IMR-90 (cell line): ENCODE measurements around the gene POLD3. TPM values are rescaled to one million over a fixed set of nuclear protein-coding genes. Genes with fewer than 3 reads are reported as not detected.

Source experiments
- microRNA-seq, 2 experiments: library from miRNA; stranded (forward) in 1 of 2; unstranded in 1 of 2; fragments of 10-50 nt in 1 of 2; fragments of <30 nt in 1 of 2; gene quantifications in 1 of 2; microRNA quantifications in 1 of 2; one replicate each; pipeline versions ENCODE3 to v1.1.0; 2013 to 2020; ENCODE audit not compliant: insufficient read depth in 1 of 2, insufficient read length in 1 of 2, unreplicated experiment in 1 of 2
- polyA plus RNA-seq, 3 experiments: library from polyadenylated mRNA; depleted of rRNA; stranded (reverse); fragments of >200 nt; gene quantifications; 2 replicates each; pipeline ENCODE4 v1.2.3, GENCODE V29; 2012; ENCODE audit warnings: low replicate concordance in 1 of 3
- small RNA-seq, 5 experiments: library from RNA; depleted of rRNA; stranded (forward); fragments of <200 nt; gene quantifications; one replicate each; pipeline ENCODE3, GENCODE V24; 2012
- total RNA-seq: library from RNA; depleted of rRNA; stranded (reverse); fragments of >200 nt; gene quantifications from 2 replicates; pipeline ENCODE4 v1.2.3, GENCODE V29; 2012; rRNA removed

The POLD3 gene
- total and polyA plus RNA-seq, 2 of the 4 experiments (the other 2 are of a cell fraction) = 9.1 to 9.2 TPM

Small RNA genes within 50 kb of the gene (microRNA-seq; reads per million reads assigned to microRNA genes)
- gene RANP3 (ENCODE audit: insufficient read depth, insufficient read length) (not detected), gene RN7SKP297 (ENCODE audit: insufficient read depth, insufficient read length) (not detected)

Small RNA genes within 50 kb of the gene (small RNA-seq; reads per million reads assigned to genes)
- gene RANP3 = 0 reads per million in 5 experiments
- gene RN7SKP297 = 0 reads per million in 5 experiments

Other genes with a start within 250 kb of the POLD3 start
- 1.8 and 2.8 TPM in 2 replicates for gene PGM2L1, start 194.1 kb upstream of the POLD3 start, total RNA-seq
- 0.62 and 0.72 TPM in 2 replicates for gene PGM2L1, start 194.1 kb upstream of the POLD3 start, polyA plus RNA-seq (2012; rRNA removed)
- gene KCNE3, start 125.0 kb upstream of the POLD3 start, total RNA-seq = under 0.01 and 0.18 TPM in 2 replicates
- gene KCNE3, start 125.0 kb upstream of the POLD3 start, polyA plus RNA-seq (2012; rRNA removed) = 0.05 and 0.16 TPM in 2 replicates
- gene LIPT2, start 98.9 kb upstream of the POLD3 start, total RNA-seq = 2.2 and 2.9 TPM in 2 replicates
- gene LIPT2, start 98.9 kb upstream of the POLD3 start, polyA plus RNA-seq (2012; rRNA removed) = 1.7 and 2.2 TPM in 2 replicates
- not detected in 2 replicates for gene CHRDL2, start 138.8 kb downstream of the POLD3 start, total RNA-seq
- 0.37 and 0.80 TPM in 2 replicates for gene CHRDL2, start 138.8 kb downstream of the POLD3 start, polyA plus RNA-seq (2012; rRNA removed)
- gene RNF169, start 156.3 kb downstream of the POLD3 start, total RNA-seq = 23.3 and 28.1 TPM in 2 replicates
- 3.0 and 3.6 TPM in 2 replicates for gene RNF169, start 156.3 kb downstream of the POLD3 start, polyA plus RNA-seq (2012; rRNA removed)